ENCODE results near the gene KIN. TPM values are rescaled to one million over a fixed set of nuclear protein-coding genes. Genes with fewer than 3 reads are reported as not detected.

KIN gene
- total RNA-seq, 1 donor: 5.8 TPM

DNA sequence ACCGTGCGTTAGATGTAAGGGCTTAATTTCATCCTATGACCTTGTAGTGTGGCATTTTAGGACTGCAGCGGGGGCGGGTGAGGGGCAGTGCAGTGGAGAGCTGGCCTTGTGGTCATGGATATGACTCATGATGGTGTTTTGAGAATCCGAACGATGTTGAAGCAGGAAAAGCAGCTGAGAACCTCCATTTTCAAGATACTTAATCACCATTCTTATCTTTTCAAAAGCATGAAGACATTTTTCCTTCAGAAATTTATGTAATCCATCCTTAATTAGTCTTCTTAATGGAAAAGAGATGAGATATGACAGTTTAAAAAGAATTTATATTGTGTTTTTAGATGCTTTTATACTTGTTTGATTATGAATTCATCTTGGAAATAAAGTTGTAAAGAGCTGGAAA lies 9.8 kb upstream of the KIN start:
- Histone ChIP-seq H3K27ac (ENCODE audit: low read depth, low read length) (peak overlapping the region; percentile 81), H3K79me2 (ENCODE audit: insufficient read depth, low read length) (peaks cover 48% of the 10 kb centered on the region), H3K36me3 (ENCODE audit: insufficient read depth, low read length) (peaks cover 43% of the 10 kb centered on the region), H3K4me2 (ENCODE audit: insufficient read depth, low read length) (peak overlapping the region; percentile 38), H4K20me1 (ENCODE audit: insufficient read depth, low read length) (peaks cover 14% of the 10 kb centered on the region), H3K27me3 (ENCODE audit: insufficient read depth, low read length) (no peaks in the 10 kb centered on the region), H3K9me3 (ENCODE audit: low read depth, low read length) (no peaks in the 10 kb centered on the region), H3K4me1 (ENCODE audit: insufficient read depth, low read length) (peaks cover 36% of the 10 kb centered on the region), H2AFZ (ENCODE audit: low read length) (peak overlapping the region; percentile 2), H3K4me3 (ENCODE audit: insufficient read depth, low read length) (peak overlapping the region; percentile 3)
- DNase-seq (ENCODE audit: insufficient read length, low spot score, missing footprints): peak; percentile 93
- TF ChIP-seq, protein P1, sequence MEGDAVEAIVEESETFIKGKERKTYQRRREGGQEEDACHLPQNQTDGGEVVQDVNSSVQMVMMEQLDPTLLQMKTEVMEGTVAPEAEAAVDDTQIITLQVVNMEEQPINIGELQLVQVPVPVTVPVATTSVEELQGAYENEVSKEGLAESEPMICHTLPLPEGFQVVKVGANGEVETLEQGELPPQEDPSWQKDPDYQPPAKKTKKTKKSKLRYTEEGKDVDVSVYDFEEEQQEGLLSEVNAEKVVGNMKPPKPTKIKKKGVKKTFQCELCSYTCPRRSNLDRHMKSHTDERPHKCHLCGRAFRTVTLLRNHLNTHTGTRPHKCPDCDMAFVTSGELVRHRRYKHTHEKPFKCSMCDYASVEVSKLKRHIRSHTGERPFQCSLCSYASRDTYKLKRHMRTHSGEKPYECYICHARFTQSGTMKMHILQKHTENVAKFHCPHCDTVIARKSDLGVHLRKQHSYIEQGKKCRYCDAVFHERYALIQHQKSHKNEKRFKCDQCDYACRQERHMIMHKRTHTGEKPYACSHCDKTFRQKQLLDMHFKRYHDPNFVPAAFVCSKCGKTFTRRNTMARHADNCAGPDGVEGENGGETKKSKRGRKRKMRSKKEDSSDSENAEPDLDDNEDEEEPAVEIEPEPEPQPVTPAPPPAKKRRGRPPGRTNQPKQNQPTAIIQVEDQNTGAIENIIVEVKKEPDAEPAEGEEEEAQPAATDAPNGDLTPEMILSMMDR (IDR thresholded peaks at IDR 0.05; ENCODE audit: extremely low read depth, low read depth, low read length): no peak

DNA sequence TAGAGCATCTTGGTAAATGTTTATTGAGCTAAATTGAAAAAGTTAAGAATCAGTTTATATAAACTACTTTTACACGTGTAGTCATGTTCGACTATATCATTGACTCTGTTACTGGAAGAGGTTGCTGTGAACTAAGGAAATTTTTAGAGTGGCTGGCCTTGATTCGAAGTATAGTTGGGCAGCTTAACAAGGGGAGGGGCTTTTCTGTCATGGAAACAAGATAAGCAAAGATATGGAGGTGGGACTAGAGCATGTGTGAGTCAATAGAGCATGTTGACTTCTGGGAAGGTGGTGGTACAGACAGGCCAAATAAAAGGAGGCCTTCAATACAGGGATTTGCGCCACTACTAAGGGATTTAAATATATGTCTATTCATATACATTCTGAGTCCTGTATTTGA lies 7.8 kb upstream of the KIN start:
- no peak overlapping the region for H3K4me2 ChIP-seq (ENCODE audit: insufficient read depth, low read length)
- H3K4me3 ChIP-seq (ENCODE audit: insufficient read depth, low read length): no peak overlapping the region
- peaks cover 68% of the 10 kb centered on the region for H3K79me2 ChIP-seq (ENCODE audit: insufficient read depth, low read length)
- no peak for DNase-seq (ENCODE audit: insufficient read length, low spot score, missing footprints)
- H3K9me3 ChIP-seq (ENCODE audit: low read depth, low read length): no peaks in the 10 kb centered on the region
- peak overlapping the region; percentile 16 for H3K27ac ChIP-seq (ENCODE audit: low read depth, low read length)
- H3K4me1 ChIP-seq (ENCODE audit: insufficient read depth, low read length): peaks cover 42% of the 10 kb centered on the region
- TF ChIP-seq, protein P1 (IDR thresholded peaks at IDR 0.05; ENCODE audit: extremely low read depth, low read depth, low read length): no peak
- peaks cover 23% of the 10 kb centered on the region for H3K36me3 ChIP-seq (ENCODE audit: insufficient read depth, low read length)
- H4K20me1 ChIP-seq (ENCODE audit: insufficient read depth, low read length): peaks cover 24% of the 10 kb centered on the region
- H3K27me3 ChIP-seq (ENCODE audit: insufficient read depth, low read length): no peaks in the 10 kb centered on the region
- H2AFZ ChIP-seq (ENCODE audit: low read length): no peak overlapping the region

DNA sequence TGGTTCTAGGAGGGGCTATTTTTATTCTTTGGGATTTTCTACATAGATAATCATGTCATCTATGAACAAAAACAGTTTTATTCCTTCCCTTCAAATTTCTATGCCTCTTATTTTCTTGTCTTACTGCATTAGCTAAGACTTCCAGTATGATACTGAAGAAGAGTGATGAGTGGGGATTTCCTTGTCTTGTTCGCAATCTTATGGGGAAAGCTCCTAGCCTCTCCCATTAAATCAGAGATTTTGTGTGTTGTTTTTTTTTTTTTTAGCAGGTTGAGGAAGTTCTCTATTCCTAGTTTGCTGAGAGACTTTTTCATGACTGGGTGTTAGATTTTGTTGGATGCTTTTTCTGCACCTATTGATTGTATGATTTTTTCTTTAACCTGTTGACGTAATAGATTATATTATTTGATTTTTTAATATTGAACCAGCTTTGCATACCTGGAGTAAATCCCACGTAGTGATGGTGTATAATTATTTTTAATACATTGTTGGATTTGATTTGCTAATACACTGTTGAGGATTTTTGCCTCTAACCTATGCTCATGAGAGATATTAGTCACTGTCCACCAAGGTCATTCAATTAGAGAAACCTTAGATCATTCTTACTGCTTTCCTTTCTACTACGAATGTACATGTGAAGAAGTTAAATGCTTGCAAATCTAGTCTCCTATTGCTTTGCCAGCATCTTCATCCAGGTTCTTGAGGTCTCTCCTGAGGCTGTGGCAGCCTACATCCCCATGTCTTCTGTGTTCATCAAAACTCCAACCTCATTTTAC lies 6.6 kb upstream of the KIN start:
- H3K27me3 ChIP-seq (ENCODE audit: insufficient read depth, low read length): no peaks in the 10 kb centered on the region
- TF ChIP-seq, protein P1 (IDR thresholded peaks at IDR 0.05; ENCODE audit: extremely low read depth, low read depth, low read length): no peak
- H3K36me3 ChIP-seq (ENCODE audit: insufficient read depth, low read length): peaks cover 15% of the 10 kb centered on the region
- H2AFZ ChIP-seq (ENCODE audit: low read length): no peak overlapping the region
- peaks cover 35% of the 10 kb centered on the region for H4K20me1 ChIP-seq (ENCODE audit: insufficient read depth, low read length)
- H3K27ac ChIP-seq (ENCODE audit: low read depth, low read length): no peak overlapping the region
- peaks cover 78% of the 10 kb centered on the region for H3K79me2 ChIP-seq (ENCODE audit: insufficient read depth, low read length)
- H3K4me2 ChIP-seq (ENCODE audit: insufficient read depth, low read length): no peak overlapping the region
- no peaks in the 10 kb centered on the region for H3K9me3 ChIP-seq (ENCODE audit: low read depth, low read length)
- no peak for DNase-seq (ENCODE audit: insufficient read length, low spot score, missing footprints)
- no peak overlapping the region for H3K4me3 ChIP-seq (ENCODE audit: insufficient read depth, low read length)
- H3K4me1 ChIP-seq (ENCODE audit: insufficient read depth, low read length): peaks cover 51% of the 10 kb centered on the region

DNA sequence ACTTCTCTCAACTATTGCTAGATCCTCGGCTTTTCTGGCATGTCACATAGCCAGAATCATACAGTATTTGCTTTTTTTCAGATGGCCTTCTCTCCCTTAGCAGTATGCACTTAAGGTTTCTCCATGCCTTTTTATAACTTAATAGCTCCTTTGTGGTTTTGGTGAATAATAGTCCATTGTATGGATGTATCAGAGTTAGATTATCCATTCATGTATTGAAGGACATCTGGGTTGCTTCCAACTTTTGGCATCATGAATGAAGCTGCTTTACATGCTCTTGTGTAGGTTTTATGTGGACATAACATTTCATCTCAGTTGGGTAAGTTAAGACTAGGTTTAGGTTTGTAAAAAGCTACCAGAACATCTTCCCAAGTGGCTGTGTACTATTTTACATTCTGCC lies 4.7 kb upstream of the KIN start:
- TF ChIP-seq, protein P1 (IDR thresholded peaks at IDR 0.05; ENCODE audit: extremely low read depth, low read depth, low read length): no peak
- Histone ChIP-seq H3K4me2 (ENCODE audit: insufficient read depth, low read length) (no peak overlapping the region), H3K4me3 (ENCODE audit: insufficient read depth, low read length) (no peak overlapping the region), H3K4me1 (ENCODE audit: insufficient read depth, low read length) (peaks cover 51% of the 10 kb centered on the region), H3K36me3 (ENCODE audit: insufficient read depth, low read length) (peaks cover 6% of the 10 kb centered on the region), H4K20me1 (ENCODE audit: insufficient read depth, low read length) (peaks cover 49% of the 10 kb centered on the region), H3K27me3 (ENCODE audit: insufficient read depth, low read length) (no peaks in the 10 kb centered on the region), H2AFZ (ENCODE audit: low read length) (no peak overlapping the region), H3K79me2 (ENCODE audit: insufficient read depth, low read length) (peaks cover 95% of the 10 kb centered on the region), H3K9me3 (ENCODE audit: low read depth, low read length) (no peaks in the 10 kb centered on the region), H3K27ac (ENCODE audit: low read depth, low read length) (peak overlapping the region; percentile 11)
- no peak for DNase-seq (ENCODE audit: insufficient read length, low spot score, missing footprints)

All from osteoblast (primary cell).